Measurements from ENCODE around the gene GLUL. TPM values are rescaled to one million over a fixed set of nuclear protein-coding genes. Genes with fewer than 3 reads are reported as not detected.

The GLUL gene
- total and polyA plus RNA-seq, 12 donors = 153 to 1,048 (median 377) TPM

GRCh38 chr1:182385885-182386853 is 5.4 kb downstream of the GLUL start:
- 92 to 95% (median 93%) methylated on average over 7 to 8 of the region's 8 CpGs for WGBS, 4 donors
- H3K9me3 ChIP-seq (replicated peaks in 1 of 3) = no peaks in the 10 kb centered on the region
- no peak overlapping the region for H3K27ac ChIP-seq
- intact Hi-C loops (cut with DNase I) = no loop called here
- H3K36me3 ChIP-seq (replicated peaks in 1 of 2) = peaks cover 0 to 69% of the 10 kb centered on the region in 2 donors
- DNase-seq = no peak
- no peak overlapping the region for H3K4me3 ChIP-seq
- H3K27me3 ChIP-seq = no peaks in the 10 kb centered on the region
- TF ChIP-seq POLR2A (IDR thresholded peaks at IDR 0.05) (peak; percentile 3 to 26), CTCF (IDR thresholded peaks at IDR 0.05) (no peak)
- peaks cover 5 to 20% of the 10 kb centered on the region in 2 donors for H3K4me1 ChIP-seq (replicated peaks in 1 of 2)

GRCh38 chr1:182384387-182384960 is 7.1 kb downstream of the GLUL start:
- peaks cover 1 to 15% of the 10 kb centered on the region in 2 donors for H3K4me1 ChIP-seq (replicated peaks in 1 of 2)
- no peak for TF ChIP-seq POLR2A (IDR thresholded peaks at IDR 0.05)
- TF ChIP-seq CTCF (IDR thresholded peaks at IDR 0.05) = no peak
- no peak for DNase-seq
- intact Hi-C loops (cut with DNase I) = no loop called here
- WGBS, 4 donors = 97% methylated on average over 15 to 19 of the region's 19 CpGs
- H3K4me3 ChIP-seq = no peak overlapping the region
- no peaks in the 10 kb centered on the region for H3K27me3 ChIP-seq
- no peaks in the 10 kb centered on the region for H3K9me3 ChIP-seq (replicated peaks in 1 of 3)
- H3K27ac ChIP-seq = no peak overlapping the region
- peaks cover 0 to 69% of the 10 kb centered on the region in 2 donors for H3K36me3 ChIP-seq (replicated peaks in 1 of 2)

GRCh38 chr1:182383934-182384333 is 7.7 kb downstream of the GLUL start:
- Histone ChIP-seq H3K27ac (no peak overlapping the region), H3K36me3 (replicated peaks in 1 of 2) (peaks cover 0 to 69% of the 10 kb centered on the region in 2 donors), H3K9me3 (replicated peaks in 1 of 3) (no peaks in the 10 kb centered on the region), H3K27me3 (no peaks in the 10 kb centered on the region), H3K4me1 (replicated peaks in 1 of 2) (peaks cover 0 to 11% of the 10 kb centered on the region in 2 donors), H3K4me3 (no peak overlapping the region)
- DNase-seq = no peak
- WGBS, 4 donors = 88 to 91% (median 90%) methylated on average over 7 of the region's 7 CpGs
- intact Hi-C loops (cut with DNase I) = no loop called here
- TF ChIP-seq CTCF (IDR thresholded peaks at IDR 0.05) (no peak), POLR2A (IDR thresholded peaks at IDR 0.05) (no peak)

GRCh38 chr1:182383037-182383661 is 8.4 kb downstream of the GLUL start:
- DNase-seq = no peak
- intact Hi-C loops (cut with DNase I) = no loop called here
- no peak for TF ChIP-seq CTCF (IDR thresholded peaks at IDR 0.05)
- Histone ChIP-seq H3K36me3 (replicated peaks in 1 of 2) (peaks cover 0 to 65% of the 10 kb centered on the region in 2 donors), H3K4me3 (no peak overlapping the region), H3K27ac (no peak overlapping the region), H3K27me3 (no peaks in the 10 kb centered on the region), H3K4me1 (replicated peaks in 1 of 2) (peaks cover 0 to 4% of the 10 kb centered on the region in 2 donors), H3K9me3 (replicated peaks in 1 of 3) (no peaks in the 10 kb centered on the region)
- WGBS, 4 donors = 89 to 95% (median 91%) methylated on average over 4 of the region's 4 CpGs
